Heart right ventricle (tissue), 16 donors: ENCODE data around the gene RNASEH2A. TPM values are rescaled to one million over a fixed set of nuclear protein-coding genes. Genes with fewer than 3 reads are reported as not detected.
"Not testable (repeated sequence)": the region's sequence is repeated elsewhere in the genome, so short reads cannot be mapped to it uniquely, and the experiment has no call there.

Experiments
- ATAC-seq, 8 donors: fragments of 200-7000 bp; cut with Tn5 transposase; one replicate each; pipeline ENCODE4 v1.9.1; 2020; ENCODE audit warnings: mild to moderate bottlenecking in 8 of 8, moderate library complexity in 8 of 8, moderate number of reproducible peaks in 1 of 8
- DNase-seq, 2 donors: peaks; one replicate each; pipeline ENCODE4 v3.0.0-alpha.2; 2020
- H3K27ac ChIP-seq, 10 donors: fragments of 200-600 bp; sonication (generic) in 2 of 10; one replicate each; pipeline versions ENCODE4 v1.5.0 to v1.8.0; 2020 to 2022; ENCODE audit warnings: mild to moderate bottlenecking in 3 of 10
- H3K27me3 ChIP-seq, 7 donors: fragments of 200-600 bp; one replicate each; pipeline ENCODE4 v1.8.0; 2021 to 2022; ENCODE audit warnings: mild to moderate bottlenecking in 2 of 7
- H3K36me3 ChIP-seq, 9 donors: fragments of 200-600 bp; sonication (generic) in 1 of 9; one replicate each; pipeline versions ENCODE4 v1.5.0 to v1.8.0; 2020 to 2022; ENCODE audit warnings: mild to moderate bottlenecking in 2 of 9
- H3K4me1 ChIP-seq, 9 donors: fragments of 200-600 bp; sonication (generic) in 1 of 9; one replicate each; pipeline versions ENCODE4 v1.5.0 to v1.8.0; 2020 to 2022; ENCODE audit warnings: mild to moderate bottlenecking in 4 of 9
- H3K4me3 ChIP-seq, 10 donors: fragments of 200-600 bp; sonication (generic) in 2 of 10; one replicate each; pipeline versions ENCODE4 v1.5.0 to v1.8.0; 2020 to 2022; ENCODE audit warnings: mild to moderate bottlenecking in 7 of 10, moderate library complexity in 2 of 10
- H3K9me3 ChIP-seq, 11 donors: fragments of 200-600 bp in 10 of 11; sonication (generic) in 2 of 11; one replicate each; pipeline versions ENCODE4 v1.5.0 to v1.8.0; 2013 to 2022; ENCODE audit warnings: mild to moderate bottlenecking in 2 of 11, control low read depth in 1 of 11, moderate library complexity in 1 of 11
- CTCF ChIP-seq, 9 donors: fragments of 200-600 bp; sonication (generic) in 2 of 9; IDR thresholded peaks; one replicate each; pipeline versions ENCODE4 v1.5.0 to v1.8.0; 2021 to 2022; ENCODE audit warnings: antibody characterized with exemption in 9 of 9, mild to moderate bottlenecking in 5 of 9, moderate library complexity in 1 of 9
- WGBS, 2 donors: extraction: QIAGEN DNeasy Blood & Tissue Kit; methylation state at CpG; one replicate each; pipeline ENCODE4 v1.1.7; 2013; ENCODE audit warnings: inconsistent platforms in 1 of 2; 5-methylcytosine and 5-hydroxymethylcytosine counted together
- intact Hi-C, 10 donors: fragments of 100-400 bp; cut with DNase I; formaldehyde crosslinking; loops; one replicate each; pipeline versions ENCODE4 v1.11.1 to v1.14.2; 2022
- polyA plus RNA-seq, 2 donors: library from polyadenylated mRNA; stranded (reverse); fragments of 200-250 nt; gene quantifications; one replicate each; pipeline ENCODE4 v1.2.3, GENCODE V29; 2013
- total RNA-seq, 10 donors: library from RNA; stranded (reverse); fragmentation: NEBNext Ultra II Directional in 3 of 10; extraction: Animal tissue kit (Norgen Biotek cat#: 25700) in 3 of 10; gene quantifications; one replicate each; pipeline versions ENCODE4 v1.2.1 to v1.2.4, GENCODE V29; 2021 to 2023
- donor health status: Arrhythmogenic right ventricular cardiomyopathy.
- donor health status: ischemic (EF 13 %, LVEDD 7.1; RV severe dilation, severe dysfunction).
- donor health status: healthy with polysubstance abuse.
- donor health status: DM: no; HTN: yes; CAD: no.
- donor health status: DM: no; HTN: no; CAD: no.
- donor health status: ischemic (EF 25% LVEDD 6.9; RV normal size, moderate dysfunction).
- donor health status: ischemic (EF 25% LVEDD 5.7; RV mildly dilated, moderate dysfunction).
- donor health status: healthy.
- donor health status: DM: yes; HTN: yes; CAD: no.
- donor health status: Ischemic cardiomyopathy.
- donor health status: ischemic (EF 35%, LVEDD 5.7; RV mildly dilated, moderate dysfunction).
- donor health status: nonischemic (EF 11% LVEDD 7.7; RV severe dilation, severe dysfunction).
- donor health status: DM: yes; HTN: yes; CAD: no.
- donor health status: PGD.
- donor health status: ischemic (EF 29% LVEDD 5.4; RV normal size, mild dysfunction).
- donor health status: nonischemic (EF 23%, LVEDD 6.1; RV moderate dilation, normal function).

The RNASEH2A gene
- total and polyA plus RNA-seq, 12 donors = 1.9 to 6.9 (median 4.1) TPM

DNA sequence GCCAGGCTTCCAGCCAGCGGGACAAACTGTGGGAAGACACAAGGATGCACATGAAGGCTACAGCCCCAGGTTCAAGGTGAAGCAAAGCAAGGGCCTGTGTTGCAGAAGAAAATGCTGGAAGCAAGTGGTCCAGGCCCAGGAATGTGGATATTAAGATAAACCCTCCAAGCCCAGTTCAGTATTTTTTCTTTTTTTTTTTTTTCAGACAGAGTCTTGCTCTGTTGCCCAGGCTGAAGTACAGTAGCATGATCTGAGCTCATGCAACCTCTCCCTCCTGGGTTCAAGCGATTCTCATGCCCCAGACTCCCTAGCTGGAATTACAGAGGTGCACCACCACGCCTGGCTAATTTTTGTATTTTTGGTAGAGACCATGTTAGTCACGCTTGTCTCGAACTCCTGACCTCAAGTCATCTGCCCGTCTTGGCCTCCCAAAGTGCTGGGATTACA lies 9.2 kb upstream of the RNASEH2A start:
- peaks cover 0 to 6% (median 0%) of the 10 kb centered on the region in 7 donors for H3K27me3 ChIP-seq
- ATAC-seq = no peak
- no peak for DNase-seq
- peak overlapping the region in 2 of 10 donors; percentile 99 to 100 for H3K27ac ChIP-seq
- H3K4me1 ChIP-seq = peaks cover 0 to 53% (median 38%) of the 10 kb centered on the region in 9 donors
- H3K4me3 ChIP-seq = no peak overlapping the region
- WGBS, 2 donors = 94% methylated on average over 6 of the region's 6 CpGs
- peaks cover 0 to 44% (median 15%) of the 10 kb centered on the region in 9 donors for H3K36me3 ChIP-seq
- no peak for TF ChIP-seq CTCF (IDR thresholded peaks at IDR 0.05)
- intact Hi-C loops = loop anchor here in 8 of 10 donors (1.0 to 10.0 kb wide), 6 partner anchors 20 to 358 kb away; partner anchors contain the start of genes HOOK2 (in 1 of the 8), IER2 (in 1 of the 8) and STX10 (in 1 of the 8)
- H3K9me3 ChIP-seq = no peaks in the 10 kb centered on the region

DNA sequence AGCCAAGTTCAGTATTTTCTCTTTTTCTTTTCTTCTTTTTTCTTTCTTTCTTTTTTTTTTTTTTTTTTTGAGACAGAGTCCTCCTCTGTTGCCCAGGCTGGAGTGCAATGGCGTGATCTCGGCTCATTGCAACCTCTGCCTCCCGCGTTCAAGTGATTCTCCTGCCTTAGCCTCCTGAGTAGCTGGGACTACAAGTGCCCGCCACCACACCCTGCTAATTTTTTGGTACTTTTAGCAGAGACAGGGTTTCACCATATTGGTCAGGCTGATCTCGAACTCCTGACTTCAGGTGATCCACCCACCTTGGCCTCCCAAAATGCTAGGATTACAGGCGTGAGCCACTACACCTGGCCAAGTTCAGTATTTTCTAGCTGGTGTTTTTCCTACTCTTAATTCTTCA lies 8.8 kb upstream of the RNASEH2A start:
- Histone ChIP-seq H3K4me1 (peaks cover 2 to 58% (median 42%) of the 10 kb centered on the region in 9 donors), H3K36me3 (peaks cover 0 to 41% (median 15%) of the 10 kb centered on the region in 9 donors), H3K27me3 (peaks cover 0 to 10% (median 0%) of the 10 kb centered on the region in 7 donors)
- H3K27ac ChIP-seq, ATAC-seq, H3K4me3 ChIP-seq, DNase-seq, H3K9me3 ChIP-seq: not testable (repeated sequence)
- intact Hi-C loops = loop anchor here in 8 of 10 donors (1.0 to 10.0 kb wide), 6 partner anchors 21 to 357 kb away; partner anchors contain the start of genes HOOK2 (in 1 of the 8), IER2 (in 1 of the 8) and STX10 (in 1 of the 8)
- WGBS, 2 donors = 94 to 99% methylated on average over 7 of the region's 7 CpGs

DNA sequence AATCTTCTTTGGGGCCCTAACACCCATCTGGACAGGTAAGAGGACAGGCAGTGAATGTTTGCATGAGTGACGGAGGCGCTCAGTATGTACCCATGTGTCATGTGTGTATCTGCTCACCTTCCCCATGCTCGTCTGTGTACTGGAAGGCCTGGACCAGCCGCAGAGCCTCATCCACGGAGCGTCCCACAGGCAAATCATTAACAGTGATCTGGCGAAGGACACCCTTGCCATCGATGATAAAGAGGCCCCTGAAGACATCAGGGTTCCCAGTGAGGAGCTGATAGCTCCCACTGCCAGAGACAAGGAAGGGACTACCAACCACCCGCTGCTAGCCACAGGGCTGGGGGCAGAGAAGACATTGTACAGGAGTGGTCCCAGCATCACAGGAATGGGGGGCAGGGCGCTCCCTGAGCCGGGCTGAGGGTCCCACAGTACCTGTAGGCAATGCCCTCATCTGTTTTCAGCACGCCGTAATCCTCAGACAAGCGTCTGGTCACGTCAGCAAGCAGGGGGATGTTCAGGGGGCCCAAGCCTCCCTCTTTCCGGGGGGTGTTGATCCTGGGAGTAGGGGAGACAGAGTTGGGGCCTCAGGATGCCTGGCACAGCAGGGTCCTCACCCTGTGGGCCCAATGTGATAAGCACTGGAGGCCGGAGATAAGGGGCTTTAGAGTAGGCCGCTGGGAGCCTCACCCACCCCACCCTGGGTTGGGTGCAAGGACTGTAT lies 6.5 kb upstream of the RNASEH2A start:
- peaks cover 2 to 46% (median 35%) of the 10 kb centered on the region in 9 donors for H3K4me1 ChIP-seq
- H3K36me3 ChIP-seq = peaks cover 0 to 41% (median 15%) of the 10 kb centered on the region in 9 donors
- peak overlapping the region in 6 of 10 donors; percentile 70 to 97 (median 92) for H3K4me3 ChIP-seq
- DNase-seq (no peak), ATAC-seq (no peak)
- WGBS, 2 donors = 77 to 84% methylated on average over 18 of the region's 18 CpGs
- no peaks in the 10 kb centered on the region for H3K9me3 ChIP-seq
- H3K27ac ChIP-seq = peak overlapping the region in 1 of 10 donors; percentile 90
- no peak for TF ChIP-seq CTCF (IDR thresholded peaks at IDR 0.05)
- H3K27me3 ChIP-seq = peaks cover 0 to 12% (median 0%) of the 10 kb centered on the region in 7 donors
- intact Hi-C loops = loop anchor here in 9 of 10 donors (5.0 to 10.0 kb wide), 6 partner anchors 33 to 355 kb away; partner anchors contain the start of genes IER2 (in 1 of the 9) and STX10 (in 1 of the 9)

DNA sequence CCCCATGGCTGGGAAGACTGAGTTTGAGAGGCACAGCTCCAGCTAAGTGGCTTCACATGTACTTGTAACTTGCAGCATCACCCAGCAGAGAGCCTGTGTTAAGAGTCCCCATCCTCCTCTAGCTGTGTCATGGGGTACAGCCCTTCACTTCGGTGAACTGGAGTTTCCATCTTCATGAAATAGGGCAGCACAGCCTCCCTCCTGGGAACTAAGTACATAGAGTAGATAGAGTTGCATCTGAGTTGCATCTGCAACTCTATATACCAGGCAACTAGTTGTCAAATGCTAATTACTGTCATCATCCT lies 6.0 kb upstream of the RNASEH2A start:
- H3K4me3 ChIP-seq = peak overlapping the region in 9 of 10 donors; percentile 69 to 97 (median 92)
- peaks cover 0 to 12% (median 0%) of the 10 kb centered on the region in 7 donors for H3K27me3 ChIP-seq
- peak overlapping the region in 7 of 10 donors; percentile 87 to 95 (median 91) for H3K27ac ChIP-seq
- TF ChIP-seq CTCF (IDR thresholded peaks at IDR 0.05) = no peak
- DNase-seq (no peak), ATAC-seq (no peak)
- peaks cover 2 to 41% (median 35%) of the 10 kb centered on the region in 9 donors for H3K4me1 ChIP-seq
- no peaks in the 10 kb centered on the region for H3K9me3 ChIP-seq
- H3K36me3 ChIP-seq = peaks cover 0 to 41% (median 15%) of the 10 kb centered on the region in 9 donors
- WGBS, 2 donors = 59 to 77% methylated on average over 1 of the region's 1 CpG
- intact Hi-C loops = loop anchor here in 3 of 10 donors (5.0 to 10.0 kb wide), 2 partner anchors 33 to 96 kb away; no protein-coding TSS in a partner anchor
